Occipital lobe (tissue), 2 donors: ENCODE data around the gene KCTD6. TPM values are rescaled to one million over a fixed set of nuclear protein-coding genes. Genes with fewer than 3 reads are reported as not detected.

Source experiments
- DNase-seq: peaks from one replicate; lab custom pipeline; 2025; lab: John Stamatoyannopoulos, UW
- total RNA-seq: library from RNA; depleted of rRNA; stranded (reverse); fragments of >200 nt; gene quantifications from one replicate; pipeline ENCODE4 v1.2.3, GENCODE V29; 2014

The KCTD6 gene
- total RNA-seq, 1 donor from 2014 or later: 31.7 TPM

GRCh38 chr3:58551636-58552180, 59.8 kb downstream of the KCTD6 start:
- DNase-seq: no peak

Other genes starting within 250 kb of the KCTD6 start
- 14.2 TPM for gene RPP14, start 185.9 kb upstream of the KCTD6 start, total RNA-seq
- gene HTD2, start 185.6 kb upstream of the KCTD6 start, total RNA-seq: 12.3 TPM
- 28.2 TPM for gene PXK, start 159.2 kb upstream of the KCTD6 start, total RNA-seq
- 52.1 TPM for gene PDHB, start 58.3 kb upstream of the KCTD6 start, total RNA-seq
- gene ACOX2, start 45.1 kb downstream of the KCTD6 start, total RNA-seq: 0.78 TPM
- 24.8 TPM for gene FAM107A, start 85.3 kb downstream of the KCTD6 start, total RNA-seq
- gene FAM3D, start 174.7 kb downstream of the KCTD6 start, total RNA-seq: not detected